ENCODE results near the gene NRG2.

GRCh38 chr5:139806726-139807646 lies 236.1 kb downstream of the NRG2 start:
- TF ChIP-seq FOXP2 (optimal IDR thresholded peaks at IDR 0.05; ENCODE audit: borderline replicate concordance, extremely low read depth, extremely low read length, insufficient read depth) (no peak), REST (IDR thresholded peaks at IDR 0.05; ENCODE audit: insufficient read depth in 1 of 2, low read depth in 2 of 2, low read length in 2 of 2) (no peak), TAF1 (IDR thresholded peaks at IDR 0.05; ENCODE audit: borderline replicate concordance, insufficient read depth, low read length) (no peak), POLR2AphosphoS5 (IDR thresholded peaks at IDR 0.05; ENCODE audit: low read depth, low read length) (no peak), SIN3A (IDR thresholded peaks at IDR 0.05; ENCODE audit: borderline replicate concordance, insufficient read depth, low read length) (no peak)

Data from PFSK-1 (cell line).